HG03469 (cell line): Measurements from ENCODE around the gene NOC2L.
A peak's percentile ranks its signal among the peaks of the same experiment; 100 is the strongest.

Experiments used
- ATAC-seq: cut with Tn5 transposase; IDR thresholded peaks from one replicate; pipeline ENCODE4 v1.9.1; 2021; ENCODE audit warnings: mild to moderate bottlenecking, moderate library complexity, moderate number of reproducible peaks; ENCODE audit not compliant: unreplicated experiment

Gene NOC2L

DNA sequence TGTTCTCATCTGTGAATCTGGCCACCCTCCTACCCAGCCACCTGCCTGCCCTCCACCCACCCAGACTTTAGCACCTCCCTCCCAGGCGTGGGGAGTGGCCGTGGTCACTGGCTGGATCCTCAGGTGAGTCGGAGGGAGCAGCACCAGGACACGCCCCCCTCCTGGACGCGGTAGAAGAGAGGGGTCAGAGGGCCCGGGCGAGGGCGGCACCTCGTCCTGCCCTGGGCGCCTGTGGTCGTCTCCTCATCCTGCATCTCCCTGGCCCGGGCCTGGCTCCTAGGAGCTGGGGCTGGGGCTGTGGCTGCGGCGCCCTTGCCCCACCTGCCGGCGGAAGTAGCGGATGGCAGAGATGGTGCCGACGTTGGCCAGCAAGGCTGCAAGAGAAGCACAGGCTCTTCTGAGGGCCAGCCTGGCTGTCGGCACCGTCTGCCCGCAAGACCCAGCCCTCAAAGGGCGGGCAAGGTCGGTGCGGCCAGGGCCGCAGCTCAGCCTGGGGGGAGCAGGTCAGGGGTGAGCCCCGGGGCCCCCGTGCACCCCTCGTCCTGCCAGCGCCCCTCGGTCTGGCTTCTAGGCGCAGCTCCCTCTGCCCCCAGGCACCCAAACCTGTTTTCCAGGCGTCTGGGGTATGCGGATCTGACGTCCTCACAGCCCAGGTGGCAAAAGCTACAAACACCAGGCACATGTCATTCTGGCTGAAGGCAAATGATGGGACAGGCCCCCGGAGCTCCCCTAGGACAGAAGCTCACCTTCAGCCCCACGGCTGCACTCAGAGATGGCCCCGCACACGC lies 17.0 kb upstream of the NOC2L start:
- peak; percentile 46 for ATAC-seq

GRCh38 chr1:975365-975764 lies 16.3 kb upstream of the NOC2L start:
- ATAC-seq, result no peak

GRCh38 chr1:974687-975328 lies 15.8 kb upstream of the NOC2L start:
- ATAC-seq, result no peak

- ATAC-seq, result no peak
Measured at GRCh38 chr1:974293-974640, 15.2 kb upstream of the NOC2L start.

DNA sequence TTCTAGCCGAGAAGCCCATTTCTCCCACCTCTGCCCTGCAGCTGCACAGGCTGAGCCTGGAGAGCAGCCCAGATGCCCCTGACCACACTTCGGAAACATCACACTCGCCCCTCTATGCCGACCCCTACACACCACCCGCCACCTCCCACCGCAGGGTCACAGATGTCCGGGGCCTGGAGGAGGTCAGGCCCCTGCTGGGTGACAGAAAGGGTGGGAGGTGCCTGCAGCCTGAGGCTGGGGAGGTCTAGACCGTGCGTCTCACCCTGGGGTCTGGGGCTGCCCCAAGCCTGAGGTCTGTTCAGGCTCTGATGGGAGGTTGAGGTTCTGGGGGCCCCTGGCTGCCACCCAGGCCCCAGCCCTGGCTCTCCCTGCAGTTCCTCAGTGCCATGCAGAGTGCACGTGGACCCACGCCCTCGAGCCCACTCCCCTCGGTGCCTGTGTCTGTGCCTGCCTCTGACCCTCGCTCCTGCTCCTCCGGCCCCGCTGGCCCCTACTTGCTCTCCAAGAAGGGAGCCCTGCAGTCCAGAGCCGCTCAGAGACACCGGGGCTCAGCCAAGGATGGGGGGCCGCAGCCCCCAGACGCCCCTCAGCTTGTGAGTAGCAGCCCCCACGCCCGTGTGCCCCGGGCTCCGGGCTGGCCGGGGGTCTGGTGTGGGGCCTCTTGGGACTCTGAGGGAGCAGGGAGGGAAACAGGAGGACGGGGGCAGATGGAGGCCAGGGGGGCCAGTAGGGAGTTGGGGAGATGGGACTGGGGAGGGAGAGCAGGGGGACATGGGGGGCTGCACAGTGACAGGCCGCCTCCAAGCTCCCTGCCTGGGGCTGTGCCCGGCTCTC lies 14.6 kb upstream of the NOC2L start:
- no peak for ATAC-seq

- no peak for ATAC-seq
Measured at GRCh38 chr1:972726-973458, 13.8 kb upstream of the NOC2L start.

GRCh38 chr1:971751-972506 lies 12.9 kb upstream of the NOC2L start:
- no peak for ATAC-seq

- ATAC-seq, result no peak
Measured at GRCh38 chr1:970973-971730, 12.1 kb upstream of the NOC2L start.

- no peak for ATAC-seq
Measured at GRCh38 chr1:970242-970972, 11.4 kb upstream of the NOC2L start.

DNA sequence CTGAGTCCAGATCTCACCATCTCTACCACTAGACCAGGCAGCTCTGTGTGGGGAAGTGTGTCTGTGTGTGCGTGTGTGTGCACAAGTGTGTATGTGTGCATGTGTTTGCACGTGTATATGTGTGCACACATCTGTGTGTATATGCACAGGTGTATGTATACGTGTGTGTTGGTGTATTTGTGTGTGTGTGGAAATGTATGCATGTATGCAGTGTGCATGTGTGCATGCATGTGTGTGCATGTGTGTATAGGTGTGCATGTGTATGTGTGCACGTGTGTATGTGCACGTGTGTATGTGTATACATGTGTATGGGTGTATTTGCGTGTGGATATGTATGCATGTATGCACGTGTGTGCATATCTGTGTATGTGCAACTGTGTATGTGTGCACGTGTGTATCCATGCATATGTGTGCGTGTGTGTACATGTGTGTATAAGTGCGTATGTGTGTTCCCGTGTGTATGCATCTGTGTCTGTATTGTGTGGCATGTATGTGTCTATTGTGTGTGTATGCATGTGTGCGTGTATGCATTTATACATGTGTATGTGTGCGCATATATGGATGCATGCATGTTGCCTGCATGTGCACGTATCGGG lies 10.3 kb upstream of the NOC2L start:
- ATAC-seq, result no peak

- ATAC-seq, result no peak
Measured at GRCh38 chr1:967466-968343, 8.6 kb upstream of the NOC2L start.

- no peak for ATAC-seq
Measured at GRCh38 chr1:966704-967300, 7.7 kb upstream of the NOC2L start.

- ATAC-seq, result no peak
Measured at GRCh38 chr1:966135-966703, 7.2 kb upstream of the NOC2L start, which contains the start of gene PLEKHN1. PLEKHN1 (plus strand) TSS chr1:966482; CDS start chr1:966532, 50 bp downstream.

- ATAC-seq, result no peak
Measured at GRCh38 chr1:965526-966134, 6.6 kb upstream of the NOC2L start.

DNA sequence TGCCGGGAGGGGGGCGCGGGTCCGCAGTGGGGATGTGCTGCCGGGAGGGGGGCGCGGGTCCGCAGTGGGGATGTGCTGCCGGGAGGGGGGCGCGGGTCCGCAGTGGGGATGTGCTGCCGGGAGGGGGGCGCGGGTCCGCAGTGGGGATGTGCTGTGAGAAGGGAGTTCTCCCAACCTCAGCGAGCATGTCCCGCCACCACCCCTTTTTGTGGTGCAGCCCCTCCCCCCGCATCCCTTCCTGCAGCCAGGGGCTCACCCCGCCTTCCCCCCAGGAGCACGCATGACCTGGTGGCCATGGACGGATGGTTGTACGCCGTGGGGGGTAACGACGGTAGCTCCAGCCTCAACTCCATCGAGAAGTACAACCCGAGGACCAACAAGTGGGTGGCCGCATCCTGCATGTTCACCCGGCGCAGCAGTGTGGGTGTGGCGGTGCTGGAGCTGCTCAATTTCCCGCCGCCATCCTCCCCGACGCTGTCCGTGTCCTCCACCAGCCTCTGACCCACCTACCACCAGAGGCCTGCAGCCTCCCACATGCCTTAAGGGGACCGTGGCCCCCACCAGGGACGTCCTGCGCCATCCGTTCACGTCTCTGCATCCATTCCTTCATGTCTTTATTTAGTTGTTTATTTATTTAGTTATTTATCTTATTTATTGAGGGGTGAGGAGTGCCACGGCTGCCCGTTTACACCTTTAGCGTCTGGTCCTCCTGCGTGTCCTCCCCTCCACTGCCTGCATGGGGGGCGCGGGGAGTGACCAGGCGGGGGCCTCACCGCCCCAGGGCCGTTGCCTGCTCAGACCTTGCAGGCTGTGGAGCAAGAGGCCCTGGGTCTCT lies 5.9 kb upstream of the NOC2L start:
- ATAC-seq, result no peak
